GM12878 (cell line): ENCODE data around the gene CCDC150. TPM values are rescaled to one million over a fixed set of nuclear protein-coding genes. Genes with fewer than 3 reads are reported as not detected.

ENCODE experiments used
- ATAC-seq: fragments of 200-7000 bp; cut with Tn5 transposase; 3 replicates; pipeline ENCODE4 v1.9.1; 2020; ENCODE audit warnings: mild to moderate bottlenecking, moderate library complexity
- BruUV-seq: library from RNA; stranded (reverse); fragments of 400-500 nt; replicated peaks from 2 replicates; lab custom pipeline; 2021; lab: Mats Ljungman, UMichigan
- CTCF ChIA-PET: fragments of 300-600 bp; sonication (Branson Sonifier 250); formaldehyde crosslinking; extraction: SDS; loops from one replicate; lab custom pipeline; 2021; ENCODE audit warnings: inconsistent platforms; lab: Yijun Ruan, JAX
- POLR2A ChIA-PET: fragments of 350-600 bp; formaldehyde crosslinking; extraction: SDS; loops from one replicate; lab custom pipeline; 2021; ENCODE audit warnings: inconsistent platforms; lab: Charles Lee
- RAD21 ChIA-PET: fragments of 300-600 bp; sonication (Branson Sonifier 250); formaldehyde crosslinking; loops from one replicate; lab custom pipeline; 2023; ENCODE audit warnings: antibody characterized with exemption; ENCODE audit not compliant: unreplicated experiment; lab: Charles Lee
- SMC1A ChIA-PET: fragments of 300-600 bp; sonication (Branson Sonifier 250); formaldehyde crosslinking; loops from one replicate; lab custom pipeline; 2023; ENCODE audit not compliant: unreplicated experiment, uncharacterized antibody; lab: Charles Lee
- DNase-seq: peaks from one replicate; pipeline ENCODE4 v3.0.0-alpha.2; 2011; ENCODE audit warnings: low read depth, low spot score
- FAIRE-seq: peaks from 3 replicates; lab custom pipeline; 2011; peaks lifted over from hg19 to GRCh38; lab: Jason Lieb, UNC
- H2AFZ ChIP-seq: 2 replicates; pipeline ENCODE4 v1.6.0; 2011; ENCODE audit warnings: low read depth, low read length, control low read depth; ENCODE audit not compliant: control insufficient read depth
- H3K27ac ChIP-seq: 2 replicates; pipeline ENCODE4 v1.5.1; 2011; ENCODE audit warnings: control low read depth; ENCODE audit not compliant: control insufficient read depth, insufficient read depth
- H3K27me3 ChIP-seq, 2 experiments: replicated peaks in 1 of 2; 2 replicates each; pipeline versions ENCODE4 v1.6.0 to v1.6.1; 2011; ENCODE audit warnings: low read length in 1 of 2; ENCODE audit not compliant: control insufficient read depth in 2 of 2, insufficient read depth in 2 of 2
- H3K36me3 ChIP-seq, 2 experiments: 2 replicates each; pipeline ENCODE4 v1.5.1; 2011; ENCODE audit warnings: low read length in 1 of 2; ENCODE audit not compliant: control insufficient read depth in 2 of 2, insufficient read depth in 2 of 2
- H3K4me1 ChIP-seq: 2 replicates; pipeline ENCODE4 v1.6.1; 2011; ENCODE audit warnings: mild to moderate bottlenecking, low read length, moderate library complexity, mixed read lengths; ENCODE audit not compliant: control insufficient read depth, insufficient read depth
- H3K4me2 ChIP-seq: 2 replicates; pipeline ENCODE4 v1.6.0; 2011; ENCODE audit warnings: control low read depth; ENCODE audit not compliant: control insufficient read depth, insufficient read depth
- H3K4me3 ChIP-seq: fragments of 200-600 bp; sonication (generic); 2 replicates; pipeline ENCODE4 v1.5.1; 2016
- H3K79me2 ChIP-seq: 2 replicates; pipeline ENCODE4 v1.6.0; 2011; ENCODE audit warnings: low read length; ENCODE audit not compliant: control insufficient read depth, insufficient read depth
- H3K9ac ChIP-seq: 2 replicates; pipeline ENCODE4 v1.8.0; 2011; ENCODE audit warnings: low read length, control low read depth, mixed read lengths; ENCODE audit not compliant: control insufficient read depth, insufficient read depth
- H3K9me3 ChIP-seq: replicated peaks from 3 replicates; pipeline ENCODE4 v1.5.1; 2011; ENCODE audit warnings: mild to moderate bottlenecking, low read length; ENCODE audit not compliant: control insufficient read depth, insufficient read depth
- H4K20me1 ChIP-seq: 2 replicates; pipeline ENCODE4 v1.6.0; 2011; ENCODE audit not compliant: control insufficient read depth, insufficient read depth
- CREB1 ChIP-seq: IDR thresholded peaks from 2 replicates; pipeline ENCODE4 v1.6.1; 2012; ENCODE audit warnings: low read depth, mild to moderate bottlenecking, inconsistent platforms
- IKZF2 ChIP-seq, 2 experiments: fragments of 450-650 bp; IDR thresholded peaks; 2 replicates each; pipeline ENCODE4 v1.6.1; 2017; ENCODE audit warnings: mild to moderate bottlenecking in 2 of 2, moderate library complexity in 2 of 2
- IRF3 ChIP-seq: fragments of 450-650 bp; IDR thresholded peaks from 2 replicates; pipeline ENCODE4 v1.6.1; 2014; ENCODE audit warnings: mild to moderate bottlenecking
- IRF4 ChIP-seq: IDR thresholded peaks from 2 replicates; pipeline ENCODE4 v1.6.1; 2011; ENCODE audit warnings: low read depth, low read length
- JUND ChIP-seq: IDR thresholded peaks from 2 replicates; pipeline ENCODE4 v1.6.1; 2012; ENCODE audit warnings: low read depth, mild to moderate bottlenecking, low read length, improper control_type of control experiment, moderate library complexity
- NKRF ChIP-seq: fragments of 450-650 bp; conservative IDR thresholded peaks from 2 replicates; pipeline ENCODE4 v1.6.1; 2017; ENCODE audit warnings: mild to moderate bottlenecking, moderate library complexity
- PRDM15 ChIP-seq: fragments of 450-650 bp; formaldehyde crosslinking; IDR thresholded peaks from 2 replicates; pipeline ENCODE4 v1.4.0; 2020; ENCODE audit warnings: mild to moderate bottlenecking, moderate library complexity
- WGBS: methylation state at CpG from one replicate; pipeline ENCODE4 v1.1.6; 2016; ENCODE audit warnings: low lambda C conversion rate; ENCODE audit not compliant: insufficient replicate concordance, insufficient coverage; ENCODE audit errors: missing lambda C conversion rate; 5-methylcytosine and 5-hydroxymethylcytosine counted together
- in situ Hi-C: fragments of 300-500 bp; cut with MboI; formaldehyde crosslinking; loops from 9 replicates; pipeline ENCODE4 v1.14.3; 2018; ENCODE audit warnings: mixed read lengths
- intact Hi-C: fragments of 100-400 bp; cut with micrococcal nuclease; formaldehyde crosslinking; loops from one replicate; pipeline ENCODE4 v1.14.2; 2022; ENCODE audit not compliant: unreplicated experiment
- polyA plus RNA-seq, 11 experiments: library from polyadenylated mRNA; depleted of rRNA in 4 of 11; unstranded in 6 of 11; stranded (reverse) in 5 of 11; fragments of >200 nt; fragmentation: Nextera tagmentation in 4 of 11; fragmentation: Illumina TruSeq in 1 of 11; extraction: Ambion mirVana in 4 of 11; extraction: Trizol in 1 of 11; gene quantifications; 1 replicate in 1 of 11; 2 replicates in 10 of 11; pipeline versions ENCODE4 v1.2.1 to v1.2.3, GENCODE V29; 2011 to 2016; ENCODE audit warnings: inconsistent platforms in 2 of 11, missing spikeins in 2 of 11, low read depth in 1 of 11
- total RNA-seq, 4 experiments: library from RNA; depleted of rRNA in 3 of 4; stranded (reverse); fragments of >200 nt in 3 of 4; fragmentation: Illumina TruSeq in 1 of 4; extraction: Trizol in 1 of 4; gene quantifications; 2 replicates each; pipeline versions ENCODE4 v1.2.1 to v1.2.3, GENCODE V29; 2013 to 2021

The CCDC150 gene
- total and polyA plus RNA-seq, 10 of the 15 experiments (the other 5 are each of a cell fraction or from before 2014, with no cell fraction given) = 11.6 to 27.7 (median 19.6) TPM

- no peak for TF ChIP-seq NKRF
- TF ChIP-seq IKZF2 (IDR thresholded peaks at IDR 0.05) = no peak
- TF ChIP-seq JUND = no peak
These were observed 39.9 kb downstream of the CCDC150 start (continued) for GRCh38 chr2:196679368-196679767.

GRCh38 chr2:196681510-196681909, 42.0 kb downstream of the CCDC150 start:
- RAD21 ChIA-PET = no interaction called here
- Histone ChIP-seq H3K9ac (no peak overlapping the region), H3K4me3 (no peak overlapping the region), H3K4me2 (no peak overlapping the region), H3K27ac (no peak overlapping the region), H3K9me3 (peaks cover 5% of the 10 kb centered on the region), H3K27me3 (no peaks in the 10 kb centered on the region), H4K20me1 (no peaks in the 10 kb centered on the region), H3K79me2 (no peaks in the 10 kb centered on the region), H2AFZ (no peak overlapping the region), H3K36me3 (no peaks in the 10 kb centered on the region), H3K4me1 (no peaks in the 10 kb centered on the region)
- CTCF ChIA-PET = no interaction called here
- BruUV-seq = no TSS peak
- in situ Hi-C loops (no loop called here), intact Hi-C loops (no loop called here)
- ATAC-seq (no peak), FAIRE-seq (no peak), DNase-seq (no peak)
- POLR2A ChIA-PET = interaction anchor here (0.9 kb wide), 1 partner anchor 17 kb away, joined by 3 read pairs; no protein-coding TSS in a partner anchor
- SMC1A ChIA-PET = no interaction called here
- TF ChIP-seq CREB1 (no peak), IRF3 (no peak), PRDM15 (CRISPR knock-in tag) (no peak), IRF4 (no peak)
- WGBS = 92% methylated on average over 2 of the region's 2 CpGs
